H9 (cell line): ENCODE measurements around the gene FUZ. TPM values are rescaled to one million over a fixed set of nuclear protein-coding genes. Genes with fewer than 3 reads are reported as not detected.

Source experiments
- DNase-seq: peaks from one replicate; pipeline ENCODE4 v3.0.0-alpha.2; 2017
- H2AFZ ChIP-seq: one replicate; pipeline ENCODE4 v1.6.1; 2013; ENCODE audit warnings: mild to moderate bottlenecking, low read length, control low read depth, moderate library complexity
- H2AK5ac ChIP-seq: 2 replicates; pipeline ENCODE4 v1.6.1; 2013; ENCODE audit warnings: low read length, control low read depth, mixed read lengths; ENCODE audit not compliant: insufficient read length
- H2BK120ac ChIP-seq: one replicate; pipeline ENCODE4 v1.6.1; 2013; ENCODE audit warnings: low read depth, mild to moderate bottlenecking, low read length, control low read depth, inconsistent platforms; ENCODE audit not compliant: poor library complexity, severe bottlenecking
- H2BK12ac ChIP-seq: 2 replicates; pipeline ENCODE4 v1.6.1; 2013; ENCODE audit warnings: low read length, control low read depth, mixed read lengths, low read depth; ENCODE audit not compliant: insufficient read length
- H2BK15ac ChIP-seq: 2 replicates; pipeline ENCODE4 v1.6.1; 2013; ENCODE audit warnings: low read depth, low read length, control low read depth
- H2BK20ac ChIP-seq: one replicate; pipeline ENCODE4 v1.6.1; 2013; ENCODE audit warnings: low read depth, mild to moderate bottlenecking, low read length, control low read depth, inconsistent platforms; ENCODE audit not compliant: poor library complexity, severe bottlenecking
- H2BK5ac ChIP-seq: 2 replicates; pipeline ENCODE4 v1.6.1; 2013; ENCODE audit warnings: low read length, control low read depth, mixed read lengths; ENCODE audit not compliant: insufficient read length
- H3K14ac ChIP-seq: 2 replicates; pipeline ENCODE4 v1.6.1; 2013; ENCODE audit warnings: low read length, control low read depth; ENCODE audit not compliant: insufficient read depth
- H3K18ac ChIP-seq: 2 replicates; pipeline ENCODE4 v1.6.1; 2013; ENCODE audit warnings: low read depth, mild to moderate bottlenecking, mixed read lengths, low read length, control low read depth; ENCODE audit not compliant: insufficient read length
- H3K23ac ChIP-seq: 2 replicates; pipeline ENCODE4 v1.6.1; 2013; ENCODE audit warnings: low read length, control low read depth, mixed read lengths, low read depth; ENCODE audit not compliant: insufficient read length
- H3K23me2 ChIP-seq: 2 replicates; pipeline ENCODE4 v1.6.1; 2013; ENCODE audit warnings: low read depth, mild to moderate bottlenecking, mixed read lengths, low read length, control low read depth; ENCODE audit not compliant: insufficient read length, poor library complexity, severe bottlenecking
- H3K27ac ChIP-seq: 2 replicates; pipeline ENCODE4 v1.5.1; 2013; ENCODE audit warnings: low read length, control low read depth, mixed read lengths, low read depth; ENCODE audit not compliant: insufficient read length
- H3K27me3 ChIP-seq: 2 replicates; pipeline ENCODE4 v1.6.1; 2013; ENCODE audit warnings: low read length, control low read depth, inconsistent platforms; ENCODE audit not compliant: insufficient read depth
- H3K4ac ChIP-seq: 2 replicates; pipeline ENCODE4 v1.6.1; 2013; ENCODE audit warnings: low read depth, mild to moderate bottlenecking, control low read depth, inconsistent platforms, low read length, moderate library complexity
- H3K4me1 ChIP-seq: 2 replicates; pipeline ENCODE4 v1.6.1; 2013; ENCODE audit warnings: low read length, control low read depth, inconsistent platforms; ENCODE audit not compliant: insufficient read depth
- H3K4me2 ChIP-seq: 2 replicates; pipeline ENCODE4 v1.6.1; 2013; ENCODE audit warnings: low read length, control low read depth, mixed read lengths; ENCODE audit not compliant: insufficient read length, insufficient read depth
- H3K56ac ChIP-seq: 2 replicates; pipeline ENCODE4 v1.6.1; 2013; ENCODE audit warnings: low read depth, mild to moderate bottlenecking, mixed read lengths, low read length, control low read depth; ENCODE audit not compliant: insufficient read length
- H3K79me1 ChIP-seq: 2 replicates; pipeline ENCODE4 v1.6.1; 2013; ENCODE audit warnings: low read depth, mild to moderate bottlenecking, moderate library complexity, low read length, control low read depth, inconsistent platforms; ENCODE audit not compliant: insufficient read depth, poor library complexity, severe bottlenecking
- H3K79me2 ChIP-seq: 2 replicates; pipeline ENCODE4 v1.6.1; 2013; ENCODE audit warnings: low read length, control low read depth, inconsistent platforms; ENCODE audit not compliant: insufficient read depth
- H3K9ac ChIP-seq: 2 replicates; pipeline ENCODE4 v1.6.1; 2013; ENCODE audit warnings: low read length, control low read depth, mixed read lengths; ENCODE audit not compliant: insufficient read length; ENCODE audit errors: extremely low read depth
- H3K9me3 ChIP-seq: one replicate; pipeline ENCODE4 v1.6.1; 2013; ENCODE audit warnings: low read depth, low read length, inconsistent platforms; ENCODE audit not compliant: control insufficient read depth
- H3T11ph ChIP-seq: one replicate; pipeline ENCODE4 v1.6.1; 2013; ENCODE audit warnings: mild to moderate bottlenecking, low read length, control low read depth, inconsistent platforms
- H4K20me1 ChIP-seq: one replicate; pipeline ENCODE4 v1.6.1; 2013; ENCODE audit not compliant: control insufficient read depth, insufficient read length, insufficient read depth
- H4K5ac ChIP-seq: 2 replicates; pipeline ENCODE4 v1.6.1; 2013; ENCODE audit warnings: low read depth, mild to moderate bottlenecking, mixed read lengths, low read length, control low read depth; ENCODE audit not compliant: insufficient read length
- H4K8ac ChIP-seq: replicated peaks from 2 replicates; pipeline ENCODE4 v1.6.1; 2013; ENCODE audit warnings: low read length, control low read depth, mixed read lengths, low read depth; ENCODE audit not compliant: insufficient read length
- H4K91ac ChIP-seq: 2 replicates; pipeline ENCODE4 v1.6.1; 2013; ENCODE audit warnings: low read depth, mild to moderate bottlenecking, moderate library complexity, mixed read lengths, low read length, control low read depth; ENCODE audit not compliant: insufficient read length
- H3K27ac Mint-ChIP-seq, 3 experiments: 2 replicates in 2 of 3; 3 replicates in 1 of 3; pipeline ENCODE4 v1.8.0; 2020 to 2021; ENCODE audit warnings: mixed read lengths in 3 of 3, mild to moderate bottlenecking in 1 of 3, moderate library complexity in 1 of 3
- H3K27me3 Mint-ChIP-seq: 2 replicates; pipeline ENCODE4 v1.8.0; 2021; ENCODE audit warnings: low read depth, mild to moderate bottlenecking, moderate library complexity, mixed read lengths
- H3K36me3 Mint-ChIP-seq, 3 experiments: 2 replicates in 2 of 3; 3 replicates in 1 of 3; pipeline ENCODE4 v1.8.0; 2020 to 2021; ENCODE audit warnings: low read depth in 3 of 3, mixed read lengths in 3 of 3; ENCODE audit not compliant: insufficient read depth in 1 of 3
- H3K4me1 Mint-ChIP-seq, 2 experiments: 2 replicates each; pipeline ENCODE4 v1.8.0; 2020; ENCODE audit warnings: mixed read lengths in 2 of 2
- H3K4me3 Mint-ChIP-seq, 2 experiments: 2 replicates in 1 of 2; 3 replicates in 1 of 2; pipeline ENCODE4 v1.8.0; 2020 to 2021; ENCODE audit warnings: mild to moderate bottlenecking in 2 of 2, mixed read lengths in 2 of 2, moderate library complexity in 1 of 2
- H3K9me3 Mint-ChIP-seq, 2 experiments: 2 replicates in 1 of 2; 3 replicates in 1 of 2; pipeline ENCODE4 v1.8.0; 2020; ENCODE audit warnings: mild to moderate bottlenecking in 2 of 2, mixed read lengths in 2 of 2, moderate library complexity in 1 of 2
- whole genome bisulfite sequencing: extraction: QIAGEN DNeasy Blood & Tissue Kit; methylation state at CpG from one replicate; pipeline ENCODE4 v1.1.7; 2013; ENCODE audit warnings: missing lambda C conversion rate, low lambda C conversion rate, mixed read lengths; ENCODE audit not compliant: insufficient read length; ENCODE audit errors: extremely low coverage; 5-methylcytosine and 5-hydroxymethylcytosine counted together
- total RNA-seq: library from RNA; stranded (reverse); gene quantifications from 2 replicates; pipeline ENCODE4 v1.2.1, GENCODE V29; 2021
- TF ChIP-seq, protein P1 (sequence below): fragments of 200-600 bp; sonication (generic); conservative IDR thresholded peaks from 3 replicates; pipeline ENCODE4 v1.8.0; 2021; ENCODE audit warnings: antibody characterized with exemption, mild to moderate bottlenecking

FUZ gene
- total RNA-seq, 1 experiment from 2014 or later: 25.1 TPM

DNA sequence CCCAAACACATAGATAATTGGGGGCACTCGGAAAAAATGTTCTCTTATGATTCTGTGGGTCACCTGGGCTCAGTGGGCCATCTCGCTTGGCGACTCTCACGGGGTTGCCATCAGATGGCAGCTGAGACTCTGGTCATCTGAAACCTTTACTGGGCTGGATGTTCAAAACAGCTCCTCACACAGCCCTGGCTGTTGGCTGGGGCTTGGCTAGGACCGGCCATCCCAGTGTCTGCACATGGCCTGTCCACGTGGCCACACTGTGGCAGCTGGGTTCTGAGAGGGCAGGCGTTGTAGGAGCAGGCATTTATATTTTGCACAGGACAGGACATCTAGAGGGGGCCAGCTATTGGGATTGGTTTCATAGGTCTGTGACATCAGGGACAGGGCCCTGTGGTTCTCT lies 20.5 kb upstream of the FUZ start:
- no CpG with 5 or more reads among the region's 7 CpGs for WGBS
- H3K79me1 ChIP-seq: no peaks in the 10 kb centered on the region
- no peak overlapping the region for H2BK5ac ChIP-seq

More for the DNA sequence above, 20.5 kb upstream of the FUZ start:
- Histone ChIP-seq H3K27ac (no peak overlapping the region), H2BK20ac (no peak overlapping the region), H3K9me3 (no peaks in the 10 kb centered on the region), H2BK12ac (no peak overlapping the region), H3K14ac (no peak overlapping the region), H3K27me3 (no peaks in the 10 kb centered on the region), H3K4ac (no peak overlapping the region), H3K23me2 (no peaks in the 10 kb centered on the region), H3K18ac (no peak overlapping the region), H2BK120ac (no peak overlapping the region), H3K4me2 (no peak overlapping the region), H2AK5ac (no peak overlapping the region), H3K56ac (no peak overlapping the region), H3T11ph (no peak overlapping the region), H2BK15ac (no peak overlapping the region), H3K4me1 (no peaks in the 10 kb centered on the region), H3K23ac (no peak overlapping the region), H4K5ac (no peak overlapping the region), H4K8ac (no peak overlapping the region), H3K79me2 (no peaks in the 10 kb centered on the region), H2AFZ (no peak overlapping the region), H4K20me1 (no peaks in the 10 kb centered on the region), H4K91ac (no peak overlapping the region), H3K9ac (no peak overlapping the region)
- Mint-ChIP-seq H3K27ac (no peak overlapping the region; a peak in 1 of 7 replicates), H3K27me3 (no peaks in the 10 kb centered on the region), H3K36me3 (peaks cover 24 to 63% (median 56%) of the 10 kb centered on the region in 3 experiments; a peak in 6 of 7 replicates), H3K4me3 (no peak overlapping the region), H3K4me1 (no peaks in the 10 kb centered on the region), H3K9me3 (no peaks in the 10 kb centered on the region)
- TF ChIP-seq, protein P1, sequence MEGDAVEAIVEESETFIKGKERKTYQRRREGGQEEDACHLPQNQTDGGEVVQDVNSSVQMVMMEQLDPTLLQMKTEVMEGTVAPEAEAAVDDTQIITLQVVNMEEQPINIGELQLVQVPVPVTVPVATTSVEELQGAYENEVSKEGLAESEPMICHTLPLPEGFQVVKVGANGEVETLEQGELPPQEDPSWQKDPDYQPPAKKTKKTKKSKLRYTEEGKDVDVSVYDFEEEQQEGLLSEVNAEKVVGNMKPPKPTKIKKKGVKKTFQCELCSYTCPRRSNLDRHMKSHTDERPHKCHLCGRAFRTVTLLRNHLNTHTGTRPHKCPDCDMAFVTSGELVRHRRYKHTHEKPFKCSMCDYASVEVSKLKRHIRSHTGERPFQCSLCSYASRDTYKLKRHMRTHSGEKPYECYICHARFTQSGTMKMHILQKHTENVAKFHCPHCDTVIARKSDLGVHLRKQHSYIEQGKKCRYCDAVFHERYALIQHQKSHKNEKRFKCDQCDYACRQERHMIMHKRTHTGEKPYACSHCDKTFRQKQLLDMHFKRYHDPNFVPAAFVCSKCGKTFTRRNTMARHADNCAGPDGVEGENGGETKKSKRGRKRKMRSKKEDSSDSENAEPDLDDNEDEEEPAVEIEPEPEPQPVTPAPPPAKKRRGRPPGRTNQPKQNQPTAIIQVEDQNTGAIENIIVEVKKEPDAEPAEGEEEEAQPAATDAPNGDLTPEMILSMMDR: no peak
- DNase-seq: no peak
